ENCODE results near the gene ITGA6.
A peak's percentile ranks its signal among the peaks of the same experiment; 100 is the strongest.

The ITGA6 gene

DNA sequence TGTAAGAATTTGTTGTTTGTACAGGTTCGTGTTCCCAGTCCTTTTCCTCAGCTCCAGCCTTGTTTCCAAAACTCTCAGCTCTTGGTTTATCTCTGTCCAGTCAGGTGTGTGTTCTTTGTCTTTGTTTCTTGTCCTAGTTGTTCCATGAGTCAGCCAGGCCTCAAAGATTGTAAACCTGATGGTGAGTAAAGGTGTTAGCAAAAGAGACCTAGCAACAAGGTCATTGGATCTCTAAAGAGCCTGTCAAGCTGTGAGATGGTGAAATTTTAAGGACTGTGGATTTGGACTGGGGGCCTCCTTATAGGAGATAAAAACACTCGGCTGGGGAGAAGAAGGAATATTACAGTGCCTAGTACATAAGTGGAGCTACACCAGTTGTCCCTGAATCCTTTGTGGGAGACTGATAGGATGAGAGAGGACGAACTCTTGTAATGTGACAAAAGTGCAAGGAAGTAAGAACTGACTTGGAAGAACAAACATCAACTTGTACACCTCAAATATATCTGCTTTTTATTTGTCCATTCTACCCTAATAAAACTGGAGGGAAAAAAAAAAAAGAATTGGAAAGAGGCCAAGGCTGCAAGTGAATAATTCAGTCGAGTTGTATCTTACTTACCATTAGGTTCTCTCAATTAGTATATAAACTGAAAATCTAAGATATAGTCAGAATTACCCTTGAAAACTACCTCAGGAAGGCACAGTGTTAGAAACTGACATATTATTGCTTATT lies 37.2 kb downstream of the ITGA6 start:
- no peak for DNase-seq

DNA sequence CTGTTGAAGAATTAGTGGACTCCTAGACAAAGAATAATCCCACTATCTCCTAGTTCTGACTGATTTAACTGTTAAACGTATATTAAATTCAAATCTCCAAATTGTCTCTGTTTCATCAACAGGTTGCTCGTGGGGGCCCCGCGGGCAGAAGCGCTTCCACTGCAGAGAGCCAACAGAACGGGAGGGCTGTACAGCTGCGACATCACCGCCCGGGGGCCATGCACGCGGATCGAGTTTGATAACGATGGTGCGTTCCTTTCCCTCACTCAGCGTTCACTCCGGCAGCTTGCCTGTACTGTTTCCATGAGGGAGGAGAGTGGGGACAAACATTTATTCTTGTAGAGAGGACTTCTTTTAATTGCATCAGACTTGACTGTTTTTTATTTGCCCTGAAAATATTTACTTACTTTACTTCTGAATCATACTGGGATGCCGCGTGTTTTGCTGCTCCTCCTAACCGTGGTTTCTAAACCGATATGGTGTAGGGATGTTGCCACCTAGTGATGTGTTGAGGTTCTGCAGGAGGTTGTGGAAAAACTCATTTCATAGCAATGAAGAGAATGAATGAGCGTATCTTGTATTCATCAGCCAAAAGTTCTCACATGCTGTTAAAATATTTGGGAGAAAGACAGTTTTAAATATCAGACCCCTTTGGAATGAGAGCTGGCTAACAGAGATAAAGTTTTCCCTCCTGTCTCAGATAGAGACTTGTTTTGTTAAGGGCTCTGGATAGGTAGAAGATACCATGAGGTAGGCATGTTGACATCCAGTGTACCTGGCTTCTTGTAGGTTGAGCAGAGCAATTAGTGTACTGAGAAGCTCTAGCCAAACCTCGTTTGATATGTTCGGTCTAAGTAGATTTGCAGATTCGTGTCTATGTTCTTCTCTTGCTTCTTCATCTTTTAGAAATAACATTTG lies 38.3 kb downstream of the ITGA6 start:
- DNase-seq = peak; percentile 76

GRCh38 chr2:172467382-172467781 lies 40.0 kb downstream of the ITGA6 start:
- no peak for DNase-seq

- peak; percentile 29 for DNase-seq
Observed at GRCh38 chr2:172470958-172471922, 43.9 kb downstream of the ITGA6 start.

DNA sequence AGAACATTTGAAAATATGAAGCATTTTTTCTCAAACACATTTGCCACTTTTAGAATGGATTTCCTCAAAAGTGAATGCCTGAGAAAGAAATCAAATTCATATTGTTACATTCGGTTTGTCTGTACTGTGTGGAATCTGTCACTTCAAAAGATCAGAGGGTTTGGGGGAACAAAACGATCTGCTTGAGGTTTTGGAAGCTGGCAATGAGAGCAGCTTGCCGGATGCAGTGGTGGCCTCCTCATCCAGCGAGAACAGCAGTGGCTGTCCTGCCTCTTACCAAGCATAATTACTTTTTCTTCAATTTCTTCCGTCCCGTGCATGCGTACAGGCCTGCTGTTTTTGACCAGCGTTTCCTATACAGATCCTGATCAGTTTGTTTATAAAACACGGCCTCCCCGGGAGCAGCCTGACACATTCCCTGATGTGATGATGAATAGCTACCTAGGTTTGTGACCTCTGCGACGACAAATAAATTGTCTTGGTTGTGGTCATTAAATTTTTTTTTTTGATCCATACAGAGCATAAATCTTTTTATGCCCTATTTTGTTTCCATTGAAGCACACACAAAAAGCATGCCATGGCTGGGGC lies 45.2 kb downstream of the ITGA6 start:
- DNase-seq = no peak

DNA sequence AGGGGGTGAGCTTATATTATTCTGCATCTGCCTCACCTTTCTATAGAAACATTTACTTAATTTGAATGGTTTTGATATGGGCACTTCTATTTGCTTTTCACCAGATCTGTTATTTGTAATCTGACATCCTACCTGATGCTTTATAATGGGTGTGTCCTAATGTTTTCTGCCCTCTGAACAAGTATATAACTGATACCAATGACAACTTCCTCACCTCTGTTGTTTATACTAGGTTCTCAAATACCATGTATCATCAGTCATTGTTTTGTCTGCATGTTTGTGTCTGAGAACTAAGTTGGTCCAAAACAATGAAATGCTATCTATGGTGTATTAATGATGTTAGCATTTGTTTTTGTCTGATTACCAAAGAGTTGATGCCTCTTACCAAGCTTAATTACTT lies 45.8 kb downstream of the ITGA6 start:
- no peak for DNase-seq

- DNase-seq = no peak
Observed at GRCh38 chr2:172478353-172478752, 51.0 kb downstream of the ITGA6 start.

GRCh38 chr2:172480301-172481218 lies 53.2 kb downstream of the ITGA6 start:
- no peak for DNase-seq

GRCh38 chr2:172481507-172482262 lies 54.3 kb downstream of the ITGA6 start:
- no peak for DNase-seq

- no peak for DNase-seq
Observed at GRCh38 chr2:172484253-172484652, 56.9 kb downstream of the ITGA6 start.

- DNase-seq = no peak
Observed at GRCh38 chr2:172484706-172485105, 57.3 kb downstream of the ITGA6 start.

DNA sequence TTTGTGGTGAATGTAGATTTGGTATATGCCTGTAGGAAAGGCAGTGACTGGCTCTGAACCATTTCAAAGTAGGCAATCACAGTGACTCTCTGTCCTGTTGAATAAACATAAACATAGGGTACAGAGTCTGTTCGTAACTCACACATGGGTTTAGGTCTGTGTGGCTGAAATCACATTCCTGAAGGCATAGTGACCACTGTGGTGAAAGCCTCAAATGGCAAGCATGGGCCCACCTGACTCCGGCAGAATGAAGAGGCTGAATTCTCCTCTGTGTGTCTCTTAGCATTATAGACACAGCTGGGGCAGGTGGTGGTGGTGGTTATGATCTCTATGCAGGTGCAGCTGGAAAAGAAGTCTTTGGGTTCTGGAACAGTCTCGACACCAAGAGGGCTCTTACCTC lies 61.2 kb downstream of the ITGA6 start:
- no peak for DNase-seq

- DNase-seq = no peak
Observed at GRCh38 chr2:172489681-172490080, 62.3 kb downstream of the ITGA6 start.

- DNase-seq = no peak
Observed at GRCh38 chr2:172496160-172496608, 68.8 kb downstream of the ITGA6 start.

GRCh38 chr2:172507199-172507598 lies 79.8 kb downstream of the ITGA6 start:
- no peak for DNase-seq

GRCh38 chr2:172510088-172510487 lies 82.7 kb downstream of the ITGA6 start:
- DNase-seq = no peak

GRCh38 chr2:172510548-172510947 lies 83.2 kb downstream of the ITGA6 start:
- DNase-seq = no peak

GRCh38 chr2:172512810-172513523 lies 85.6 kb downstream of the ITGA6 start:
- no peak for DNase-seq

GRCh38 chr2:172513524-172513900 lies 86.1 kb downstream of the ITGA6 start:
- DNase-seq = no peak

Data from right kidney (tissue), 1 donor.